HG03378 (cell line): Measurements from ENCODE around the gene CAMTA2.

ENCODE experiments used
- ATAC-seq: cut with Tn5 transposase; IDR thresholded peaks from one replicate; pipeline ENCODE4 v1.9.1; 2021; ENCODE audit warnings: mild to moderate bottlenecking, moderate library complexity; ENCODE audit not compliant: unreplicated experiment

The CAMTA2 gene

DNA sequence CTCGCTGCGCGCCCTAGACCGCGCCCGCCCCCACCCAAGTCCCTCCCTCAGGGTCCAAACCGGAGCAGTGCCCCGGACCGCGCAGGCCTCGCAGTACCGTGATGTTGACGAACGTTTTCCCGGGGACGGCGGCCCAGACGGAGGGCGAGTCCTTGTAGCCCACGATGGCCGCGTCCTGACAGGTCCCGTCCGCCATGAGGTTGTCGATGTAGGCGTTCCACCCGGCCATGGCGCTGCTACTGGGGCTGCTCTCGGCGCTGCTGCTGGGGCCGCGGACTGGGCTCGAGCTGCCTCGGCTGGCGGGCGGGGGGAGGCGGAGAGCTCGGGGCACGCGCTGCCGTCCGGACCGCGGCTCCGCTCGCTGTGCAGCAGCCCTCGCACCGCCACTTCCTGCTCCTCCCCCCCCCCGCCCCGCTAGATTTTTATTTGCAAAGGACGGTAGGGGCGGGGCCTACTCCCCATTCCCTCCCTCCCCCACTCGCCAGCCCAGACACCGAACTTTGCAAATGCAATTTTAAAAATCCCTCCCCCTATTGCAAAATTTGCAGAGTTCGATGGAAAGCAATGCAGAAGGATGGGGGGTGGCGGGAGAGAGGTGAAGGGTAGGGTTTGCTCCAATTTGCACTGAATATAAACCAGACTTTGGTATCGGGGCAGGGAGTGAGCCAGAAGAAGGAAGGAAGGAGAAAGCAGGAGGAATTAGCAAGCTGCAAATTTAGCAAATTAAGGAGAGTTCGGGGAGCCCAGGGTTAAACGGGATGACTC, 39.1 kb downstream of the CAMTA2 start, which contains the start of gene PFN1:
Gene PFN1, minus strand, starts transcription at position 365 of the 765 bp plus-strand sequence. Its CDS starts 136 bp downstream, at position 229.
- peak; percentile 1 for ATAC-seq

- ATAC-seq: no peak
Measured at GRCh38 chr17:4947411-4948165, 39.9 kb downstream of the CAMTA2 start.

GRCh38 chr17:4947010-4947410, 40.5 kb downstream of the CAMTA2 start:
- ATAC-seq: no peak

DNA sequence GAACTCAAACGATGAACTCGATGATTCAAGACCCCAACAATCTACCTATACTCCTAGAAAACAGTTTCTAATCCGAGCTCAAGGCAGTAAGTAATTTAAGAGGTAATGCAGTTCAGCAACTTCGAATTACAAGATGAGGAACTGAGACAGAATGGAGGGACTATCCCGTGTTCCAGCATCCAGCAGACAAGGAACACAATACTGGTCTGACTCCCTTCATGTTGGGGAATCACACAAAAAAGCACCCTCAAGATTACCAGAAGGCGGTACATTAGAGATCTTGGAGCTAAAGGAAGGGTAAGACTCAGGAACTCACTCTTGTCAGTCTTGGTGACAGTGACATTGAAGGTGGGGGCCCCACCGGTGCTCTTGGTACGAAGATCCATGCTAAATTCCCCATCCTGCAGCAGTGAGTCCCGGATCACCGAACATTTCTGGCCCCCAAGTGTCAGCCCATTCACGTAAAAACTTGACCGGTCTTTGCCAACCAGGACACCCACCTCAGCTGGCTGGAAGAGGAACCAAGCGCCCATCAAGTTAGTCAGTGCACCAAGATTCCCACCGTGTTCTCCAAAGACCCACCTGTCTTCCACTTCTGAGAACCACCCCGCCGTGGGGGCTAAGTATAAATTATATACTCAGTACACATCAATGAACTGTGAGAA, 41.0 kb downstream of the CAMTA2 start:
- no peak for ATAC-seq

DNA sequence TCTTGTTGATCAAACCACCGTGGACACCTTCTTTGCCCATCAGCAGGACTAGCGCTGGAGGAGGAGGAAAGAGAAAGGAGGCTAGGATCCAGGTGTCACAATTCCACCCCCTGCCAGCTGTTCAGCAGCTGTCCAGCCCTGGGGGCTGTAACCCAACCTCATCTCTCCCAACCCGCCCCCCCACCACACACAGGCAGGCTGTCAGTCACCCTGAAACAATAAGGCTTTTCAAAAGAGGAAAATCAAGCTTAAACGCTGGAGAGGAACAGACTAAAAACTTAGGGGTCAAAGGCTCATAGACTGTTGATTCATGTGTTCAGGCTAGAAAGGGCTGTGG, 41.6 kb downstream of the CAMTA2 start:
- ATAC-seq: no peak

GRCh38 chr17:4945176-4945943, 42.1 kb downstream of the CAMTA2 start:
- ATAC-seq: peak; percentile 30

- ATAC-seq: no peak
Measured at GRCh38 chr17:4944554-4945175, 42.8 kb downstream of the CAMTA2 start.

GRCh38 chr17:4944163-4944553, 43.3 kb downstream of the CAMTA2 start:
- ATAC-seq: no peak

GRCh38 chr17:4942760-4943508, 44.5 kb downstream of the CAMTA2 start:
- ATAC-seq: no peak

- ATAC-seq: no peak
Measured at GRCh38 chr17:4941319-4941610, 46.2 kb downstream of the CAMTA2 start.

DNA sequence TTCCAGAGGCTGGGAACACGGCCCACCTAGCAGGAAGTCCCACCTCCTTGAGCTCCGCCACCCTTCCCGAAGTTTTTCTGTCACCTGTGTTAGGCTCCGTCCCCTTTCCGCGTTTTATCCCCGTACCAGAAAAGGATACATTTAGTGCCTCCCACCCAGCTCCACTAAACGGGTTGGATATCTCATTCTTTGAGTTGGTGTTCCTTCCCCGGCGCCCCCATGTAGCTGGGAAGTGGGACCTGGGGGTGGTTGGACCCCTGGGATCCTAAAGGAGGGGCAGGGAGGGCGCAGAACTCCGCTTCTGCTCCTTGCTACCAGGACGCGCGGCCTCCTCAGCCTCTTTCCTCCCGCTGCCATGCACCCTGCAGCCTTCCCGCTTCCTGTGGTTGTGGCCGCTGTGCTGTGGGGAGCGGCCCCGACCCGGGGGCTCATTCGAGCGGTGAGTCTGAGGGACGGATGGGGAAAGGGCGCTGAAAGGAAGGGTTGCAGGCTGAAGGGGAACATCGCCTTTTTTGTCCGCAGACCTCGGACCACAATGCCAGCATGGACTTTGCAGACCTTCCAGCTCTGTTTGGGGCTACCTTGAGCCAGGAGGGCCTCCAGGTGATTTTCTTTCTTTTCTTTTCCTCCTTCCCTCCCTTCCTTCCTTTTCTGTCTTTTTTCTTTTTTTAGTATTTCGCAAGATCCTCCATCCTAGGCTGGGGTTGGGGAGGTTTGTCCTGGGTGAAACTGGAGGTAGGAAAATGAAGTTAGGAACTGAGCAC, 46.7 kb downstream of the CAMTA2 start:
- ATAC-seq: no peak

DNA sequence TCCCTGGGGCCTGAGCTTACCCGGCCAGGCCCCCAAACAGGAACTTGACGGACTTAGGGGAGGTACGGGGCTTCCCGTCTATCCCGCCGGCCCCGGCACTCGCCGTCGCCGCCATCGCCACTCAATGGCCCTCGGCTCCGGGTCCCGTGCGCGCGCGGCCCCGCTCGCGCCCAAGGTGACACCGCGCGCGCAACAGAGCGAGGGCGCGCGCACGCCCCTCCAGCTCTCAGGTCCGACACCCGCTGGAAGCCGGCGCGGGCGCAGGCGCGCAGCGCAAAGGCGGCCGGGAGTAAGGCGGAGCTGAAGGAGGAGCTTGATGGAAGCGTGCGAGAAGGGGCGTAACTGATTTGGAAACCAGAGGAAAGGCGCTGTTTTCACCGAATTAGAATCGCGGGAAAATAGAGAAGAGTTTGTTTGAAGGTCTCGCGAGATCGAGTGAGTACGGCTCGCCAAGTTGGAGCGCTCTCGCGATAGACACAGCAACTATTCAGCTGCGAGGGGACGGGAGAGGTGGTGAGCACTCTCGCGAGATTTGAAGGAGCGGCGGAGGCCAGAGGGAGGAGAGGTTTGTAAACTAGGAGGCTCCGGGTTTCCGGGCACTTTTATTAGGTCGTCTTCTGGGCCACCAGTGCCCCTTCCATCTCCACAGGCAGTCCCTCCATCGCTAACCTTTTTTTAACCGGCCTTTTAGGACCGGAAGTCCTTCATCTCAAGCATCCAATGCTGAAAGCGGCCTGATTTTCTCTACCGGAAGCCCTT, 47.5 kb downstream of the CAMTA2 start, which contains the start of the genes RNF167 and SLC25A11:
Gene RNF167, plus strand, starts transcription at position 473 of the 759 bp plus-strand sequence. CDS start 642 bp downstream, outside the sequence.
Gene SLC25A11, minus strand, starts transcription at position 251 of the 759 bp plus-strand sequence. Its CDS starts 136 bp downstream, at position 115.
- peak; percentile 77 for ATAC-seq

- ATAC-seq: peak; percentile 6
Measured at GRCh38 chr17:4939546-4939795, 48.0 kb downstream of the CAMTA2 start.

GRCh38 chr17:4938688-4939545, 48.6 kb downstream of the CAMTA2 start:
- ATAC-seq: no peak

GRCh38 chr17:4938069-4938491, 49.4 kb downstream of the CAMTA2 start:
- ATAC-seq: no peak

- no peak for ATAC-seq
Measured at GRCh38 chr17:4937553-4937952, 49.9 kb downstream of the CAMTA2 start.

DNA sequence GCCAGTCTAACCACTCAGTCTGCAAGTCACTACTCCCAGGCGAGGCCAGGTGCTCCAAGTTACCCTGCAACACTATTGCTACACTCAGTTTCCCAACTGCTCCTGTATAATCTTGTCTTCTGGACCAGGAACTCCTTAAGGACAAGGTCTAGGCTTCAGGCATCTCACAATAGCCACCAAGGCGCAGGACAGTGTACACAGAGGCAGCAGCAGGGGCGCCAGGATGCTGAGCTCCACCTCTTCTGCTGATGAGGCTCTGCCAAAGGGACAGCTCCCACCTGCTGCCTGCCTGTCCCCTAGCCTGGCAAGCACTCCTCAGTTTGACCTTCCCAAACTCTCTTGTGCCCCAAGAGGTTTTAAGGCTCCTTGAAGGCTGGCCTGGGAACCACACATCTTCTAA, 51.0 kb downstream of the CAMTA2 start:
- no peak for ATAC-seq

DNA sequence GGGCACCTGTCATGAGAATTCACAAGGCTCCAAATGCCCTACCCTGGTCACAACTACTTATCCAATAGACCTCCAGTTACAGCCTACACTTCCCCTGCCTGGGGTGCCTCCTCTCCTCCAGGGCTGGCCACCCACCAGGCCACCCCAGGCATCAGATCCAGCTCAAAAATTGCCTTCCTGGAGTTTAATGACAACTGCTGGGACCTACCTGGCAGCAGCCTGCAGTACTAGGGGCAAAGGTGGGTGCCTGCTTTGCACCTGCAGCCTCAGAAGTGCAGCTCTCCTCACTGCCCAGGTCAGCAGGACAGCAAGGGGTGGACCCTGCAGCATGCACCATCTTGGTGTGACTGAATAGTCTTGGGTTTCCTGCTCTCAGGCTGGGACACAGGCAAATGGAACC, 51.8 kb downstream of the CAMTA2 start:
- ATAC-seq: no peak
